ENCODE data around the gene WBP11. TPM values are rescaled to one million over a fixed set of nuclear protein-coding genes. Genes with fewer than 3 reads are reported as not detected.

WBP11 gene
- total RNA-seq, 1 donor from 2014 or later: 20.8 TPM

Other genes with a start within 250 kb of the WBP11 start
- gene PLBD1, start 235.6 kb downstream of the WBP11 start, total RNA-seq: 1.6 TPM
- under 0.01 TPM for gene GUCY2C, start 106.9 kb downstream of the WBP11 start, total RNA-seq
- 1.6 TPM for gene C12orf60, start 192 bp upstream of the WBP11 start, total RNA-seq
- gene SMCO3, start 10.7 kb upstream of the WBP11 start, total RNA-seq: 0.41 TPM
- gene ART4, start 40.0 kb upstream of the WBP11 start, total RNA-seq: not detected
- 2.0 TPM for gene MGP, start 82.4 kb upstream of the WBP11 start, total RNA-seq
- gene ERP27, start 135.1 kb upstream of the WBP11 start, total RNA-seq: not detected
- 11.8 TPM for gene ARHGDIB, start 158.1 kb upstream of the WBP11 start, total RNA-seq
- not detected for gene PDE6H, start 169.6 kb upstream of the WBP11 start, total RNA-seq

Data from frontal cortex (tissue), 1 donor.